Adrenal gland (tissue), 12 donors: ENCODE results near the gene RAB20. TPM values are rescaled to one million over a fixed set of nuclear protein-coding genes. Genes with fewer than 3 reads are reported as not detected.

Source experiments
- DNase-seq, 7 donors: peaks; one replicate each; pipeline ENCODE4 v3.0.0-alpha.2; 2019 to 2020
- H3K27ac ChIP-seq, 5 donors: fragments of 200-600 bp; sonication (generic) in 4 of 5; 1 replicate in 3 of 5; 2 replicates in 2 of 5; pipeline versions ENCODE4 v1.5.1 to v1.8.0; 2016 to 2020; ENCODE audit warnings: mild to moderate bottlenecking in 1 of 5
- H3K27me3 ChIP-seq: fragments of 200-600 bp; 2 replicates; pipeline ENCODE4 v1.8.0; 2021
- H3K36me3 ChIP-seq, 2 donors: fragments of 200-600 bp; replicated peaks in 1 of 2; 1 replicate in 1 of 2; 2 replicates in 1 of 2; pipeline versions ENCODE4 v1.5.1 to v1.8.0; 2018 to 2022
- H3K4me1 ChIP-seq, 2 donors: fragments of 200-600 bp; replicated peaks in 1 of 2; 1 replicate in 1 of 2; 2 replicates in 1 of 2; pipeline versions ENCODE4 v1.5.1 to v1.8.0; 2018 to 2021
- H3K4me3 ChIP-seq, 4 donors: fragments of 200-600 bp; sonication (generic) in 3 of 4; one replicate each; pipeline ENCODE4 v1.5.1; 2016 to 2018
- H3K9me3 ChIP-seq, 3 donors: fragments of 200-600 bp; sonication (generic) in 1 of 3; replicated peaks in 1 of 3; 1 replicate in 2 of 3; 2 replicates in 1 of 3; pipeline versions ENCODE4 v1.5.1 to v1.8.0; 2016 to 2021
- CTCF ChIP-seq, 6 experiments: fragments of 450-650 bp in 4 of 6; fragments of 200-600 bp in 2 of 6; sonication (generic) in 1 of 6; IDR thresholded peaks; 1 replicate in 5 of 6; 2 replicates in 1 of 6; pipeline versions ENCODE4 v1.5.1 to v1.8.0; 2016 to 2021; ENCODE audit warnings: antibody characterized with exemption in 6 of 6, mild to moderate bottlenecking in 2 of 6, moderate library complexity in 1 of 6
- POLR2A ChIP-seq, 2 donors: fragments of 450-650 bp; IDR thresholded peaks; one replicate each; pipeline ENCODE4 v1.6.1; 2017; ENCODE audit warnings: antibody characterized with exemption in 2 of 2, mild to moderate bottlenecking in 2 of 2, moderate library complexity in 1 of 2
- WGBS, 4 donors: extraction: QIAGEN DNeasy Blood & Tissue Kit in 2 of 4; methylation state at CpG; one replicate each; pipeline versions ENCODE4 v1.1.5 to v1.1.7; 2013 to 2017; 5-methylcytosine and 5-hydroxymethylcytosine counted together
- intact Hi-C, 2 donors: fragments of 100-400 bp; cut with DNase I; formaldehyde crosslinking; loops; one replicate each; pipeline versions ENCODE4 v1.14.1 to v1.15.0; 2022 to 2023
- polyA plus RNA-seq, 3 donors: library from polyadenylated mRNA; stranded (reverse); fragments of 200-250 nt in 2 of 3; fragments of 350-450 nt in 1 of 3; fragmentation: Illumina TruSeq in 1 of 3; extraction: RNeasy Lipid Tissue Mini Kit (QIAGEN cat#74804) in 1 of 3; gene quantifications; one replicate each; pipeline ENCODE4 v1.2.3, GENCODE V29; 2013 to 2014
- total RNA-seq, 9 donors: library from RNA; depleted of rRNA in 4 of 9; stranded (reverse); fragments of >200 nt in 4 of 9; fragments of 120-200 nt in 1 of 9; fragmentation: NEBNext Ultra II Directional in 1 of 9; extraction: Animal tissue kit (Norgen Biotek cat#: 25700) in 1 of 9; gene quantifications; one replicate each; pipeline versions ENCODE4 v1.1.0 to v1.2.4, GENCODE V29; 2013 to 2023
- donor health status: healthy with polysubstance abuse.
- donor health status: Bipolar disorder and iron deficiency.
- donor health status: DM: yes; HTN: yes; CAD: no.
- donor health status: DM: no; HTN: no; CAD: no.
- donor health status: DM: no; HTN: no; CAD: no.
- donor health status: DM: yes; HTN: yes; CAD: no.

The RAB20 gene
- total and polyA plus RNA-seq, 12 donors, result 15.0 to 259 (median 40.5) TPM

- no peak for TF ChIP-seq CTCF (IDR thresholded peaks at IDR 0.05)
- no peak for TF ChIP-seq POLR2A (IDR thresholded peaks at IDR 0.05)
- Histone ChIP-seq H3K4me1 (peaks cover 12 to 24% of the 10 kb centered on the region in 2 donors), H3K27me3 (no peaks in the 10 kb centered on the region), H3K27ac (no peak overlapping the region), H3K36me3 (no peaks in the 10 kb centered on the region), H3K9me3 (no peaks in the 10 kb centered on the region), H3K4me3 (no peak overlapping the region)
- no peak for DNase-seq
- 91 to 95% (median 94%) methylated on average over 6 of the region's 6 CpGs for WGBS, 4 donors
- intact Hi-C loops, result no loop called here
These were observed 43.6 kb upstream of the RAB20 start for GRCh38 chr13:110605132-110605531.

- no peak for DNase-seq
- WGBS, 4 donors, result 86 to 96% (median 89%) methylated on average over 4 of the region's 4 CpGs
- no peak overlapping the region for H3K4me3 ChIP-seq
- H3K4me1 ChIP-seq, result peaks cover 0 to 14% of the 10 kb centered on the region in 2 donors
- H3K27me3 ChIP-seq, result no peaks in the 10 kb centered on the region
- no peaks in the 10 kb centered on the region for H3K36me3 ChIP-seq
- TF ChIP-seq CTCF (IDR thresholded peaks at IDR 0.05), result no peak
- no peak for TF ChIP-seq POLR2A (IDR thresholded peaks at IDR 0.05)
- no peak overlapping the region for H3K27ac ChIP-seq
- intact Hi-C loops, result no loop called here
- no peaks in the 10 kb centered on the region for H3K9me3 ChIP-seq
These were observed 39.5 kb upstream of the RAB20 start for GRCh38 chr13:110600980-110601379.

DNA sequence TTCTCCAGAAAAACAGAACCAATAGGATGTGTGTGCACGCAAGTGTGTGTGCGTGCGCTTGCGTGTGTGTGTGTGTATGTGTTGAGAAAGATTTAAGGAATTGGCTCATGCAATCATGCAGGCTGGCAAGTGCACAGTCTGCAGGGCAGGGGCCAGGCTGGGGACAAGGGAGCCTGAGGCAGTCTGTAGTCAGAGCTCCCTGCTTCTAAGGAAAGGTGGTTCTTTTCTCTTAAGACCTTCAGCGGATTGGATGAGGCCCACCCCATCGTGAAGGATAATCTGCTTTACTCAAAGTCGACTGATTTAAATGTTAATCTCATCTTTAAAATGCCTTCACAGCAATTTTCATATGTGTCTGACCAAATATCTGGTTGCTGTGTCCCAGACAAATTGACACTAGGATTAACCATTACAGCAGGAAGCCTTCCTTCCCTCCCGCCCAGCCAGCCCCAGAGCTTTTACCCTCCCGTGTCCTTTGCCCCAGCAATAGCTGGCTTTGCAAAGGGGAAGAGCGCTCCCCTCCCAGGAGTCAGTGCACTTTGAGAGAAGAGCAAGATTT is 38.8 kb upstream of the RAB20 start:
- WGBS, 4 donors, result 85 to 91% (median 88%) methylated on average over 10 of the region's 10 CpGs
- TF ChIP-seq POLR2A (IDR thresholded peaks at IDR 0.05) (no peak), CTCF (IDR thresholded peaks at IDR 0.05) (no peak)
- intact Hi-C loops, result no loop called here

GRCh38 chr13:110597041-110597689 is 35.6 kb upstream of the RAB20 start:
- H3K4me1 ChIP-seq, result peaks cover 0 to 8% of the 10 kb centered on the region in 2 donors
- no peaks in the 10 kb centered on the region for H3K36me3 ChIP-seq
- TF ChIP-seq POLR2A (IDR thresholded peaks at IDR 0.05) (no peak), CTCF (IDR thresholded peaks at IDR 0.05) (no peak)
- H3K27ac ChIP-seq, result no peak overlapping the region
- intact Hi-C loops, result loop anchor here (5.0 to 10.0 kb wide), 2 partner anchors 220 to 228 kb away; no protein-coding TSS in a partner anchor
- no peaks in the 10 kb centered on the region for H3K27me3 ChIP-seq
- WGBS, 4 donors, result 77 to 82% (median 80%) methylated on average over 15 to 16 of the region's 16 CpGs
- H3K4me3 ChIP-seq, result no peak overlapping the region
- no peaks in the 10 kb centered on the region for H3K9me3 ChIP-seq
- peak in 1 of 7 donors; percentile 30 for DNase-seq

More for the DNA sequence above, 38.8 kb upstream of the RAB20 start:
- peaks cover 0 to 14% of the 10 kb centered on the region in 2 donors for H3K4me1 ChIP-seq
- no peak overlapping the region for H3K4me3 ChIP-seq
- H3K36me3 ChIP-seq, result no peaks in the 10 kb centered on the region
- H3K9me3 ChIP-seq, result no peaks in the 10 kb centered on the region
- DNase-seq, result no peak
- H3K27ac ChIP-seq, result no peak overlapping the region
- no peaks in the 10 kb centered on the region for H3K27me3 ChIP-seq
